ENCODE results near the gene TMEM18.

Gene TMEM18

GRCh38 chr2:652881-653480 lies 24.2 kb downstream of the TMEM18 start:
- Histone ChIP-seq H3K27ac (ENCODE audit: extremely low read depth, low read depth, low read length) (no peak overlapping the region), H3K36me3 (ENCODE audit: control insufficient read depth in 2 of 2, insufficient read depth in 1 of 2, low read length in 2 of 2) (no peaks in the 10 kb centered on the region), H3K9me3 (ENCODE audit: control insufficient read depth, insufficient read depth, low read depth, low read length) (no peaks in the 10 kb centered on the region), H3K4me1 (ENCODE audit: control insufficient read depth, insufficient read depth, low read length) (no peaks in the 10 kb centered on the region), H3K4me3 (ENCODE audit: low read depth, low read length) (no peak overlapping the region)
- POLR2A ChIA-PET = no interaction called here
- TF ChIP-seq ZNF280D (tag by site-specific recombination; IDR thresholded peaks at IDR 0.05) (no peak), ZNF157 (tag by site-specific recombination; IDR thresholded peaks at IDR 0.05) (no peak), ZNF701 (tag by site-specific recombination; IDR thresholded peaks at IDR 0.05) (no peak)
- CTCF ChIA-PET = interaction anchor here (0.6 kb wide), 1 partner anchor 398 kb away, joined by 3 read pairs; no protein-coding TSS in a partner anchor

GRCh38 chr2:651951-652373 lies 25.2 kb downstream of the TMEM18 start:
- ChIA-PET CTCF (interaction anchor here (0.7 kb wide), 1 partner anchor 19 kb away, joined by 3 read pairs; no protein-coding TSS in a partner anchor), POLR2A (no interaction called here)
- Histone ChIP-seq H3K4me3 (ENCODE audit: low read depth, low read length) (no peak overlapping the region), H3K4me1 (ENCODE audit: control insufficient read depth, insufficient read depth, low read length) (no peaks in the 10 kb centered on the region), H3K36me3 (ENCODE audit: control insufficient read depth in 2 of 2, insufficient read depth in 1 of 2, low read length in 2 of 2) (no peaks in the 10 kb centered on the region), H3K9me3 (ENCODE audit: control insufficient read depth, insufficient read depth, low read depth, low read length) (no peaks in the 10 kb centered on the region), H3K27ac (ENCODE audit: extremely low read depth, low read depth, low read length) (no peak overlapping the region)
- no peak for TF ChIP-seq ZNF133 (tag by site-specific recombination; IDR thresholded peaks at IDR 0.05)
- TF ChIP-seq ZNF2 (tag by site-specific recombination; IDR thresholded peaks at IDR 0.05) = no peak
- no peak for TF ChIP-seq GFI1B (tag by site-specific recombination; IDR thresholded peaks at IDR 0.05)
- TF ChIP-seq KLF16 (tag by site-specific recombination; IDR thresholded peaks at IDR 0.05) = no peak
- no peak for TF ChIP-seq ZBTB44 (tag by site-specific recombination; IDR thresholded peaks at IDR 0.05)
- TF ChIP-seq ZNF138 (tag by site-specific recombination; IDR thresholded peaks at IDR 0.05; ENCODE audit: borderline replicate concordance) = no peak
- TF ChIP-seq ZNF660 (tag by site-specific recombination; IDR thresholded peaks at IDR 0.05) = no peak
- TF ChIP-seq ZNF488 (tag by site-specific recombination; IDR thresholded peaks at IDR 0.05) = no peak
- no peak for TF ChIP-seq ZNF266 (tag by site-specific recombination; IDR thresholded peaks at IDR 0.05; ENCODE audit: low read depth)
- no peak for TF ChIP-seq ZNF501 (tag by site-specific recombination; IDR thresholded peaks at IDR 0.05)
- TF ChIP-seq RBAK (tag by site-specific recombination; IDR thresholded peaks at IDR 0.05) = no peak
- no peak for TF ChIP-seq YY1 (tag by site-specific recombination; IDR thresholded peaks at IDR 0.05)
- no peak for TF ChIP-seq REST (tag by site-specific recombination; IDR thresholded peaks at IDR 0.05)
- no peak for TF ChIP-seq PRDM1 (tag by site-specific recombination; IDR thresholded peaks at IDR 0.05)
- no peak for TF ChIP-seq ZNF354C (tag by site-specific recombination; IDR thresholded peaks at IDR 0.05; ENCODE audit: borderline replicate concordance, low read depth)
- TF ChIP-seq ZNF433 (tag by site-specific recombination; IDR thresholded peaks at IDR 0.05; ENCODE audit: low read depth) = no peak
- no peak for TF ChIP-seq ZIC2 (tag by site-specific recombination; IDR thresholded peaks at IDR 0.05)
- TF ChIP-seq ZBTB26 (tag by site-specific recombination; optimal IDR thresholded peaks at IDR 0.05) = no peak

Data from HEK293 (cell line).